ENCODE results near the gene RILPL2. TPM values are rescaled to one million over a fixed set of nuclear protein-coding genes. Genes with fewer than 3 reads are reported as not detected.
A peak's percentile ranks its signal among the peaks of the same experiment; 100 is the strongest.
"Not testable (repeated sequence)": the region's sequence is repeated elsewhere in the genome, so short reads cannot be mapped to it uniquely, and the experiment has no call there.

The RILPL2 gene
- total and polyA plus RNA-seq, 9 of the 15 experiments (the other 6 are each of a cell fraction or from before 2014, with no cell fraction given) = 0.61 to 5.8 (median 4.3) TPM

DNA sequence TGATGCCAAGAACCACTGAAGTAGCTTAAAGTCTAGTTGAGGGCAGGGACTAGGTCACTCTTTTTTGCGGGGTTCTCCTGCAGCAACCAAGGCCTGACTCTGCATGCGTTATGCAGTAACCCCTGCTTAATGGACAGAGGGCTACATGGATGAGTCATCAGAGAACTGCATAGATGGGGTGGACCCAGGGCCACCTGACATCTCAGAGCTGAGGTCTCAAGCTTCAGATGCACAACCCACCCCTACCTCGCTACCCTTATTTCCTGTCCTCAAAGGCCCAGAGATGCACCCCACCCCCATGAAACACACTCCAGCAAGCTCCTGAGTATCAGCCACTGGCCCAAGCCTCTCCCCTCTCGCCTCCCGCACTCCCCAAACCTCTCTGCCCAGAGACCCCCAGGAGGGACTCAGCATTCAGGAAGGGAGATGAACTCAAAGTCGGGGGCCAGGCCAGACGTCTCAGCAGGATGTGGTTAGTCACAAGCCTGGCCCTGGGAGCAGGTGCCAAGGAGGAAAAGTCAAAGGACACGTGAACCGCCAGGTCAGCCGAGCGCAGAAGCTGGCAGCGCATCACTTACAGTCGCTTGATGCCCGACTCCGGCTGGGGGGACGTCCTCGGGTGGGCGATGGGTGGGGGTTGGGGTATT lies 47.2 kb upstream of the RILPL2 start (continued):
- no peak for TF ChIP-seq HMGN3 (IDR thresholded peaks at IDR 0.05; ENCODE audit: borderline replicate concordance, extremely low read depth, insufficient read length, low read depth, low read length)
- no peak for TF ChIP-seq NR1H2 (CRISPR knock-in tag; IDR thresholded peaks at IDR 0.05)
- TF ChIP-seq PYGO2 (tag; IDR thresholded peaks at IDR 0.05) = no peak
- TF ChIP-seq, protein P1, sequence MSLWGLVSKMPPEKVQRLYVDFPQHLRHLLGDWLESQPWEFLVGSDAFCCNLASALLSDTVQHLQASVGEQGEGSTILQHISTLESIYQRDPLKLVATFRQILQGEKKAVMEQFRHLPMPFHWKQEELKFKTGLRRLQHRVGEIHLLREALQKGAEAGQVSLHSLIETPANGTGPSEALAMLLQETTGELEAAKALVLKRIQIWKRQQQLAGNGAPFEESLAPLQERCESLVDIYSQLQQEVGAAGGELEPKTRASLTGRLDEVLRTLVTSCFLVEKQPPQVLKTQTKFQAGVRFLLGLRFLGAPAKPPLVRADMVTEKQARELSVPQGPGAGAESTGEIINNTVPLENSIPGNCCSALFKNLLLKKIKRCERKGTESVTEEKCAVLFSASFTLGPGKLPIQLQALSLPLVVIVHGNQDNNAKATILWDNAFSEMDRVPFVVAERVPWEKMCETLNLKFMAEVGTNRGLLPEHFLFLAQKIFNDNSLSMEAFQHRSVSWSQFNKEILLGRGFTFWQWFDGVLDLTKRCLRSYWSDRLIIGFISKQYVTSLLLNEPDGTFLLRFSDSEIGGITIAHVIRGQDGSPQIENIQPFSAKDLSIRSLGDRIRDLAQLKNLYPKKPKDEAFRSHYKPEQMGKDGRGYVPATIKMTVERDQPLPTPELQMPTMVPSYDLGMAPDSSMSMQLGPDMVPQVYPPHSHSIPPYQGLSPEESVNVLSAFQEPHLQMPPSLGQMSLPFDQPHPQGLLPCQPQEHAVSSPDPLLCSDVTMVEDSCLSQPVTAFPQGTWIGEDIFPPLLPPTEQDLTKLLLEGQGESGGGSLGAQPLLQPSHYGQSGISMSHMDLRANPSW (CRISPR knock-in tag; IDR thresholded peaks at IDR 0.05) = no peak

DNA sequence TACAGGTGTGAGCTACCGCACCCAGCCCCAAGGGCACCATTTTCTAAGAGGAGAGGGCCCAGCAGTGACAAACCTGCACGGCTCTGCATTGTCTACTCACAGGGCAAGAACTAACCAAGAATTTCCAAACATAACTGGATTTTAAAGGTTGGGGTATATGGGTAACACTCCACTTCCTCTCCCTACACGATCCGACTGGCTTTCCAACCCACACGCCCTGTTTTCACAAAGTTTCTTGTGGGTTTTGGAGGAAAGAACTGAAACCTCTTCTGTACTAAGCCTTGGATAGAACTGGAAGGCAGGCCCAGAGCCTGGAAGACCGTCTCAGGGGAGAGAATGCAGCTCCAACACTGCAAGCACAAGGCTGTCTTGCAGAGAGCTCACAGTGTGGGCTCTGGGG lies 46.4 kb upstream of the RILPL2 start:
- Histone ChIP-seq H3K4me1 (replicated peaks in 1 of 2; ENCODE audit: control insufficient read depth in 2 of 2, insufficient read depth in 2 of 2, low read length in 2 of 2) (peaks cover 0 to 7% of the 10 kb centered on the region in 2 experiments; a peak in 2 of 5 replicates), H3K4me2 (ENCODE audit: insufficient read depth, low read length) (no peak overlapping the region), H3K36me3 (ENCODE audit: control insufficient read depth, insufficient read depth, low read length) (peaks cover 30% of the 10 kb centered on the region; the same call in 2 of the 3 replicates), H3K9me3 (replicated peaks; ENCODE audit: control insufficient read depth, insufficient read depth, low read depth, low read length) (no peaks in the 10 kb centered on the region), H2AFZ (ENCODE audit: low read depth, low read length) (no peak overlapping the region), H3K9me1 (ENCODE audit: control insufficient read depth, insufficient read depth, low read length) (no peaks in the 10 kb centered on the region), H3K79me2 (ENCODE audit: control insufficient read depth, insufficient read depth, low read length) (no peaks in the 10 kb centered on the region), H3K27ac (ENCODE audit: extremely low read depth, low read depth, low read length) (no peak overlapping the region), H4K20me1 (replicated peaks; ENCODE audit: control insufficient read depth, insufficient read depth, low read length) (no peaks in the 10 kb centered on the region), H3K9ac (ENCODE audit: insufficient read depth in 1 of 2, low read depth in 2 of 2, low read length in 2 of 2) (no peak overlapping the region), H3K27me3 (ENCODE audit: control insufficient read depth in 2 of 2, insufficient read depth in 2 of 2, low read length in 2 of 2) (no peaks in the 10 kb centered on the region), H3K4me3 (no peak overlapping the region)
- ChIA-PET CTCF (ENCODE audit: low intra/inter-chr PET ratio) (no interaction called here), POLR2A (interaction anchor here (0.7 to 1.6 kb wide), 3 partner anchors 9 to 23 kb away, joined by 3 to 8 read pairs (median 5); no protein-coding TSS in a partner anchor)
- 73% methylated on average over 6 of the region's 6 CpGs for WGBS (ENCODE audit: insufficient coverage, low coverage, missing lambda C conversion rate)
- BruUV-seq (replicated peaks) = no TSS peak
- TF ChIP-seq SPI1 (IDR thresholded peaks at IDR 0.05; ENCODE audit: borderline replicate concordance, low read depth, low read length) (0 out of 2 replicates have a peak, but pooled peaks have one; percentile 6), TSC22D4 (tag; IDR thresholded peaks at IDR 0.05) (no peak)
- FAIRE-seq (no peak), ATAC-seq (no peak), DNase-seq (ENCODE audit: extremely low read depth in 1 of 4, low spot score in 3 of 4) (no peak)
- intact Hi-C loops (cut with micrococcal nuclease) (no loop called here), in situ Hi-C loops (cut with MboI) (no loop called here)

- H3K27me3 ChIP-seq (ENCODE audit: control insufficient read depth in 2 of 2, insufficient read depth in 2 of 2, low read length in 2 of 2); H3K9ac ChIP-seq (ENCODE audit: insufficient read depth in 1 of 2, low read depth in 2 of 2, low read length in 2 of 2); H3K9me1 ChIP-seq (ENCODE audit: control insufficient read depth, insufficient read depth, low read length); CTCF ChIA-PET (ENCODE audit: low intra/inter-chr PET ratio); DNase-seq (ENCODE audit: extremely low read depth in 1 of 4, low spot score in 3 of 4); H3K4me2 ChIP-seq (ENCODE audit: insufficient read depth, low read length); H3K27ac ChIP-seq (ENCODE audit: extremely low read depth, low read depth, low read length); H4K20me1 ChIP-seq (replicated peaks; ENCODE audit: control insufficient read depth, insufficient read depth, low read length); H3K4me1 ChIP-seq (replicated peaks in 1 of 2; ENCODE audit: control insufficient read depth in 2 of 2, insufficient read depth in 2 of 2, low read length in 2 of 2); FAIRE-seq; BruUV-seq (replicated peaks); in situ Hi-C loops (cut with MboI); intact Hi-C loops (cut with micrococcal nuclease); H3K4me3 ChIP-seq; H3K79me2 ChIP-seq (ENCODE audit: control insufficient read depth, insufficient read depth, low read length); ATAC-seq; H2AFZ ChIP-seq (ENCODE audit: low read depth, low read length); H3K9me3 ChIP-seq (replicated peaks; ENCODE audit: control insufficient read depth, insufficient read depth, low read depth, low read length): not testable (repeated sequence)
- peaks cover 42% of the 10 kb centered on the region; the same call in 2 of the 3 replicates for H3K36me3 ChIP-seq (ENCODE audit: control insufficient read depth, insufficient read depth, low read length)
- 69% methylated on average over 2 of the region's 5 CpGs for WGBS (ENCODE audit: insufficient coverage, low coverage, missing lambda C conversion rate)
- POLR2A ChIA-PET = interaction anchor here (1.0 to 2.3 kb wide), 3 partner anchors 9 to 13 kb away, joined by 3 to 7 read pairs (median 7); no protein-coding TSS in a partner anchor
Measured at GRCh38 chr12:123481251-123481650, 44.8 kb upstream of the RILPL2 start.

All from K562 (cell line).